NCI-H345 treated with DMSO at 0.1 percent for 48 hours (cell line): ENCODE data around the gene GRIK2.

Experiments used
- DNase-seq: peaks from one replicate; lab custom pipeline; 2025; ENCODE audit not compliant: unreplicated experiment; lab: John Stamatoyannopoulos, UW

GRIK2 gene

DNA sequence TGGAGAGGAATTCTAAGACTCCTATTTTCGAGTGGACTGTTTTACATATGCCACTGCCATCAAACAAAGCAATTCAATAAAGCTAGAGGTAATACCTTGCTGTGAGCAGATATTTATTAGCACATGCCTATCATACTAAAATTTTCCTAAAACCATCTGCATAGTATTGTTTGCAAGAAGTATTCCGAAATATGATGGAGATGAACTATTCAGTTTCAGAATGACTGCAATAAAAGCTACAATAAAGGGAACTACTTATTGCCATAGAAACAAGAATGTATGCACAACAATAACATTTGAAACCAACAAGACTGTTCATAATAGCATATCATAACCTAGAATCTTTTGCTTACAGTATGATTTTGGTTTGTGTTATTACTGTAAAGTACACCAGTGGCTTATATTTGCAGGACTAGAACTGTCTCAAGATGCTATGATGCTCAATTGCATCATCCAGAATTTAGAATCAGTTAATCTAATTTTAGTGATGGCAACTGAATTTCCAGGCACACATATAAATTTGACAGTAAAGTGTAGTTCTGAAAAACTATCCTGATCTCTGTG is 144.3 kb downstream of the GRIK2 start:
- DNase-seq = no peak

DNA sequence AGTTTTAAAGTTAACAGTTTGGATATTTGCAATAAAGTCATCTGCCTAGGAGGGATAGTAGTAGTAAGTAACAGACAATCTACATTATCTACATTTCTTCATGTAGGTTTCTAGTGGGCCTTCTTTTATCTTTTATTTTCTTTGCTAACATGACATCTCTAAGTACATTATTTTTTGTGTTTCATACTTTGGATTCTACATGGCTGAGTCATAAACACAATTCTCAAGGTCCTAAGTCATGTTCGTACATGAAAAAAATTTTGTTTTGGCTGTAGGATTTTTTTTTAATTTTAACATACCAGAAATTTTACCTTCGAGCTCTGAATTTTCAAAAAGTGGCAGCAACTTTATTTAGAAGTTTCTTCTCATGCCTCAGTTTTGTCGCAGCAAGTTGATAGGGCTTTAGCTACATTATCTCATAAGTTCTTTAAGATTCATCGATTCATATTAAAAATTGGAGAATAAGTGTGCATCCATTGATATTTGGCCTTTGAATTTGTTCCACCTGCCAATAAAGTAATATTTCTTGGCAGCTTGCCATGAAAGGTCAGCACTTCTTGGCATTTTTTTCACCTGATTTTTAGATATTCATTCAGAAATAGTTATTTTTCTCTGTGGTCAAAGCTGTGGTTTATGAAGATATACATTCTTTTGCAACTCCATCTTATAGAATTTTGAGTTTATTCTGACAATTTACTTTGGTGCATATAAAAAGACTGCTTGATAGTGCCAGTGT is 146.2 kb downstream of the GRIK2 start:
- no peak for DNase-seq

GRCh38 chr6:101541894-101542293 is 148.4 kb downstream of the GRIK2 start:
- DNase-seq = no peak

GRCh38 chr6:101543796-101544195 is 150.3 kb downstream of the GRIK2 start:
- no peak for DNase-seq

DNA sequence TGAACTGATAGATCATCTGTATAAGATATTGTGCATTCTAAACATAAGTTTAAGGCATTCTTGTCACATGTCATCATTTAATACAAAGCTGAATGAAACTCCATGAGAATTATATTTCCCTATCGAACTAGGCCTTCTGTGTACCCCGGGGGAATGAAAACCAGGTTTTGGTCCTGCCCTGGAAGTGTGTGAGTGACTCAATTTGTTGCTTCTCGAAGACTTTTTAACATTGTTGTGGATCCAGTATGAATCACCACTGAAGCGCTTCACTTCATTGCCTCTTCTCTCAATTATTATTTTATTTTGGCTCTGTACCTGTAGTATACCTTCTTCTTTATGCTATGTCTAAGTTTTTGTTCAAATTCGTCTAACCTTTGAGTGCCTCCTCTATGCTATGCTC is 150.8 kb downstream of the GRIK2 start:
- no peak for DNase-seq

GRCh38 chr6:101545191-101545590 is 151.7 kb downstream of the GRIK2 start:
- DNase-seq = no peak

DNA sequence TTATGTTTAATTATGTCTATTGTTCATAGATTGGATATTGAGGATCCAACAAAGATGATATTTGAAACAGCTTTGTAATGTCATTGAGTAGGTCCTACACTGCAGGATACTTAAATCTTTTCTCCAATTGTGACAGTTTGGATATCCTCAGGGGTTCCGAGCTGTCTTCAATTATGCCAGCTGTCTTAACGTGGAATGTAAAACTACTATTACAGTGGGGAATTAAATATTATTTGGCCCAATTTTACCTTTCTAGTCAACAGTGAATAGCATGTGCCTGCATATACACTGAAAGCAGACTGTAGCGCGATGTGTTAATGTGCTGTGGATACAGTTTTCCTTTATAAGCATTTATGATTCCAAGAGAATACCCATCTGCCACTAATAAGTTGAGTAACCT is 156.9 kb downstream of the GRIK2 start:
- DNase-seq = no peak

- DNase-seq = no peak
Observed at GRCh38 chr6:101554231-101554630, 160.7 kb downstream of the GRIK2 start.

GRCh38 chr6:101558712-101559111 is 165.2 kb downstream of the GRIK2 start:
- DNase-seq = no peak

DNA sequence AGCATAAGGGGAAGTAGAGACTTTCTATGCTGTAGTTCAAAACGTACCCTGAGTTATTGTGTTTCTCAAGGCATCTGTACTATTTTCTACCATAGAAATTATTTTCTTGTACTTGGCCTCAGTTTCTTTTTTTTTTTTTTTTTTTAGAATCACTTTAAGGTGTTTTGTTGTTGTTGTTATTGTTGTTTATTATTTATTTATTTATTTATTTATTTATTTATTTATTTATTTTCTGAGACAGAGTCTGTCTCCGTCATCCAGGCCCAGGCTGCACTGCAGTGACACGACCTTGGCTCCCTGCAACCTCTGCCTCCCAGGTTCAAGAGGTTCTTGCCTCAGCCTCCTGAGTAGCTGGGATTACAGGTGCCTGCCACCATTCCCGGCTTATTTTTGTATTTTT is 179.1 kb downstream of the GRIK2 start:
- no peak for DNase-seq

GRCh38 chr6:101577091-101577490 is 183.6 kb downstream of the GRIK2 start:
- DNase-seq = no peak

DNA sequence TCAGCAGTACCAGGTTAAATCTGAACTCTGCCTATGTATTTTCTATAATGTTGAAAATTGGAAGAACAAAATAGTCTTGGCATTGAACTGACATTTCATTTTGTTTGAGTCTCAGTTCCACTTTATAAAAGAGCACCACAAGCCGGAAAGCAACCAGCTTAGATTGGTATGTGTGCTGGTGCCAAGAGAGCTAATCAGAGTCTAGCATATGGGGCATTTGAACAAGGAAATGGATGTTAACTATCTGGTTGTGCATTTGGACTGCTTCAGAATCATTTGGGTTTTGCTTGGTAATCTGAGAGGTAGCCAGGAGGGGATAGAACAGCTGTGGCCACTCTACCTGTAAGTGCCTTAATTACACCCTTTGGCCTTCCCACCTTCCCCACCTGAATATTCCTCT is 184.8 kb downstream of the GRIK2 start:
- DNase-seq = no peak

DNA sequence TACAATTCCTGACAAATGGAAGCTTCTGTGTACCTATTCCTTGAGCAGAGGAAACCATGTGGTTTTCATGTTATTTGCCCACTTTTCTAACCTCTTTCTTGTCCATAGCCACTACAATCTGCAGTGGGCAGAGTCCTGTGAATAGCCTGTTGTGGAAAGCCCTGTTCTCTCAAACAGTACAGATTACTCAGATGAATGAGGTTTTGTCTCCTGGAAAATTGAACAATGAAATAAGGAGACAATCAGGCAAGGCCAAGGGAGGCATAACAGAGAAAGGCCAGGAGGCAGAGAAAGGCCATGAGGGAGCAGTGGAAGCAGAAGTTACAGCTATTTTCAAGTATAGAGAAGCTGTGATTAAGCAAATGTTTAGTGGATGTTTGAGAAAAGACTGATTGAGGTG is 189.3 kb downstream of the GRIK2 start:
- no peak for DNase-seq

DNA sequence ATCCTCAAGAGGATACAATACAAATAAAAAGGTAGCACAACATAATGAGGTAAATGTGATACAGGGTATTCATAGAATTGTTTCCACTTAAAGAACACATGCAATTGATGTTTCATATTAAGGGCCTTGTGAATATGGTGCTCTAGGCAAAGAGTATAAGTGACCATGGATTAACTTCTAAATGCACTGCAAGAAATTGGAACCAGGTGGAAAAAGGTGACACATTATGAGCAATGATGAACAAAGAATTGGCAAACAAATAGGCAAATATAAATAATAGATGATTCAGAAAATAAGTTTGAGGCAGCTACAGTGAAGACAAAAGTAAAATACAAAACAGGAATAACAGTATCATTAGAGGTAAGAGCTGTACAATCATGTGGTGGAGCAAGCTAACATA is 192.0 kb downstream of the GRIK2 start:
- no peak for DNase-seq

DNA sequence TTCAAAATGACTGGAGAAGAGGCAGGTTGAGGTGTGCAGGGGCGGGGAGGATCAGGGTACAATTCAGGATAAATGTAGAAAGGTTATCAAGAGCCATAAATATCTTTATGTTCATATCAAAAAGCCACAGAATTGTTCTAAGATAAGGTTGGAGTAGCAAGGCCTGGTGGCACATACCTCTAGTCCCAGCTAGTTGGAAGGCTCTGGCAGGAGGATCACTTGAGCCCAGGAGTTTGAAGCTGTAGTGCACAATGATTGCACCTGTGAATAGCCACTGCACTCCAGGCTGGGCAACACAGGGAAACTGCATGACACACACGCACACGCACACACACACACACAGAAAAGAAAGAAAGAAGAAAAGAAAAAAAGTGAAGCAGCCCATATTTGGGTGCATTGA is 194.8 kb downstream of the GRIK2 start:
- no peak for DNase-seq

DNA sequence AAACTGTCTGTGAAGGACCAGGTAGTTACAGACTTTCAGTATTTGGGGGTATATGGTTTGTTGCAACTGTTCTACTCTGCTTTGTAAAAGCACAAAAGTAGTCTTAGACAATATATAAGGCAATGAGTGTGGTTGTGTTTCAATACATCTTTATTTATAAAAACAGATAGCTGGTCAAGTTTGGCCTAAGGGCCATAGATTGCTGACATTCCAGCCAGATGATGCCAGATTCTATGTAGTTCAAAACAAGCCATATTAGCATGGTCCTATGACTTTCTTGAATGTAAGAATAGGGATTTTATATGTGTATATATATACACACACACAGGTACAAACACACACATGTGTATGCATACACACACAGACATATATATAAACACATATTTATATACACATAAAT is 201.8 kb downstream of the GRIK2 start:
- no peak for DNase-seq

GRCh38 chr6:101597693-101598092 is 204.2 kb downstream of the GRIK2 start:
- no peak for DNase-seq

DNA sequence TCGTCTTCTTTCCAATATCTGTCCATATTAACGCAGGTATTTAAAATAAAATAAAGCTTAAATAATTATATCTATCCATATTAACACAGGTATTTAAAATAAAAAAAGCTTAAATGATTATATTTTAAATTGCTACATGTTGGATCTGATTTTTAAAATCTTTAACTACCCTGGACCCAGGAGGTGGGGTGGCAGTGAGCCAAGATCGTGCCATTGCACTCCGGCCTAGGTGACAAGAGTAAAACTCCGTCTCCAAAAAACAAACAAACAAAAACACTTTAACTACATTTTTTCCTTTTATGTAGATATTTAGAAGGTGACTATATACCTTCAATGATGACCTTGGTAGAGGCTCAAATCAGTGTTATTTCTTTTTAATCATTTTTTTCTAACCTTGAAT is 211.9 kb downstream of the GRIK2 start:
- no peak for DNase-seq

DNA sequence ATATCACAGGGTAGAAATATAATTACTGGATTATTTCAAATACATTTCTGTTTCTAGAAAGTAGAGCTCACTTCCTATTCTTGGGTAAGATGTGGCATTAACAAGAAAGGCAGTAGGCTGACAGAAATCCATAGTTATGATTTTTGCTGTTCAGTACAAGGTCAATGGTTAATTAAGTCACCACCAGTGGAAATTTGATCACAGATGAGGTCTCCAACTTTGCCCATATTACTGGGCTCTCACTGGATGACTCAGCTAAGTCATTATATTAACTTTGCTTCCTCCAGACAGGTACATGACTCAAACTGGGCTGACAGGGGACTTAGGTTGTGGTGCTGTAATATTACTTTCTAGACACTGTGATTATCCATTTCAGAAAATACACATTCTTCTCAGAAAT is 212.4 kb downstream of the GRIK2 start:
- no peak for DNase-seq

DNA sequence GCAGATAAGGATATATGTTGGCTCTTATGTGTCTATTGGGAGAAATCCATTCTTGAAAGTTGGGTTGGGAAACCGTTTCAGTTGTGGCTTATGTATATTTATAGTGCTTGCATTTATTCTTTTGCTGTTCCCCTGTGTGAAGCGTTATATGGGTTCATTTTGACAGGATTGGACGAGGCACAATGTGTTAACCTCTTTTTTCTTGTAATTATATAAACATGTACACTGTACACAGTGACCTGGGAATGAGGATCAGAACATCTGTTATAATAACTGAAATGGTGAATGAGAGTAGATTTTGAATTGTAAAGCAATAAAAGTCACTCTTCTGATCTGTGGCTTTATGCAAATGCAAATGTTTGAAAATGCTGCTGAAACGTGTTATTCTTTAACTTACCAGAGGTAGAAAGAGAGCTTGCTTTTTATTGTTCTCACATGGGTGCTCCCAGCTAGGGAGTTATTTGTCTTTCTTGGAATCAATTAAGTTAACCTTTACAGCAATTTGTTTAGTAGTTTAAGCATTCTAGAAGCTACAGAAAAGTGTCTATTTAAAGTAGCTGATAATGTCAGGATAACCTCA is 213.7 kb downstream of the GRIK2 start:
- no peak for DNase-seq

GRCh38 chr6:101608703-101609102 is 215.2 kb downstream of the GRIK2 start:
- no peak for DNase-seq

GRCh38 chr6:101613556-101613955 is 220.0 kb downstream of the GRIK2 start:
- no peak for DNase-seq

- DNase-seq = no peak
Observed at GRCh38 chr6:101614774-101615173, 221.3 kb downstream of the GRIK2 start.
